Spleen (tissue), 11 donors: ENCODE data around the gene ATL3. TPM values are rescaled to one million over a fixed set of nuclear protein-coding genes. Genes with fewer than 3 reads are reported as not detected.

Experiments
- DNase-seq: peaks from one replicate; pipeline ENCODE4 v3.0.0-alpha.2; 2020
- H3K27ac ChIP-seq, 8 donors: fragments of 200-600 bp; sonication (generic) in 7 of 8; 1 replicate in 4 of 8; 2 replicates in 4 of 8; pipeline versions ENCODE4 v1.5.0 to v1.8.0; 2016 to 2021; ENCODE audit warnings: inconsistent platforms in 4 of 8, mild to moderate bottlenecking in 4 of 8, moderate library complexity in 1 of 8
- H3K27me3 ChIP-seq, 7 donors: fragments of 200-600 bp; sonication (generic) in 6 of 7; replicated peaks in 1 of 7; 1 replicate in 4 of 7; 2 replicates in 3 of 7; pipeline versions ENCODE4 v1.5.0 to v1.8.0; 2016 to 2021; ENCODE audit warnings: inconsistent platforms in 3 of 7, mild to moderate bottlenecking in 1 of 7
- H3K36me3 ChIP-seq, 6 donors: fragments of 200-600 bp; sonication (generic) in 5 of 6; 1 replicate in 4 of 6; 2 replicates in 2 of 6; pipeline versions ENCODE4 v1.5.0 to v1.8.0; 2016 to 2021; ENCODE audit warnings: inconsistent platforms in 2 of 6
- H3K4me1 ChIP-seq, 6 donors: fragments of 200-600 bp; sonication (generic) in 5 of 6; 1 replicate in 3 of 6; 2 replicates in 3 of 6; pipeline versions ENCODE4 v1.5.0 to v1.8.0; 2016 to 2021; ENCODE audit warnings: inconsistent platforms in 3 of 6
- H3K4me3 ChIP-seq, 8 donors: fragments of 200-600 bp; sonication (generic) in 7 of 8; 1 replicate in 4 of 8; 2 replicates in 4 of 8; pipeline versions ENCODE4 v1.5.0 to v1.8.0; 2016 to 2021; ENCODE audit warnings: inconsistent platforms in 4 of 8, mild to moderate bottlenecking in 4 of 8, moderate library complexity in 2 of 8
- H3K9me3 ChIP-seq, 8 donors: fragments of 200-600 bp; sonication (generic) in 7 of 8; 1 replicate in 4 of 8; 2 replicates in 4 of 8; pipeline versions ENCODE4 v1.5.0 to v1.8.0; 2016 to 2021; ENCODE audit warnings: inconsistent platforms in 4 of 8
- POLR2A ChIP-seq, 3 donors: fragments of 450-650 bp; IDR thresholded peaks; one replicate each; pipeline ENCODE4 v1.5.1; 2017; ENCODE audit warnings: antibody characterized with exemption in 3 of 3, mild to moderate bottlenecking in 1 of 3
- POLR2AphosphoS5 ChIP-seq, 3 donors: sonication (generic); formaldehyde crosslinking; IDR thresholded peaks; one replicate each; pipeline ENCODE4 v1.5.1; 2017; ENCODE audit warnings: antibody characterized with exemption in 3 of 3
- WGBS, 5 donors: extraction: QIAGEN DNeasy Blood & Tissue Kit in 3 of 5; methylation state at CpG; one replicate each; pipeline versions ENCODE4 v1.1.5 to v1.1.7; 2013 to 2018; 5-methylcytosine and 5-hydroxymethylcytosine counted together
- intact Hi-C: fragments of 100-400 bp; cut with DNase I; formaldehyde crosslinking; loops from one replicate; pipeline ENCODE4 v1.15.0; 2023; ENCODE audit warnings: low total_unique reads
- polyA plus RNA-seq, 3 donors: library from polyadenylated mRNA; stranded (reverse); fragments of 200-250 nt; gene quantifications; one replicate each; pipeline ENCODE4 v1.2.1, GENCODE V29; 2013
- total RNA-seq, 7 donors: library from RNA; depleted of rRNA in 3 of 7; stranded (reverse); fragments of >200 nt in 3 of 7; fragmentation: NEBNext Ultra II Directional in 4 of 7; extraction: Animal tissue kit (Norgen Biotek cat#: 25700) in 4 of 7; gene quantifications; one replicate each; pipeline versions ENCODE4 v1.1.0 to v1.2.1, GENCODE V29; 2016 to 2021
- TF ChIP-seq, protein P1 (sequence below), 11 experiments: fragments of 200-600 bp in 7 of 11; fragments of 450-650 bp in 4 of 11; sonication (generic) in 4 of 11; IDR thresholded peaks in 8 of 11; conservative IDR thresholded peaks in 3 of 11; 1 replicate in 7 of 11; 2 replicates in 4 of 11; pipeline versions ENCODE4 v1.4.0 to v1.8.0; 2016 to 2021; ENCODE audit warnings: antibody characterized with exemption in 11 of 11, inconsistent platforms in 4 of 11, mild to moderate bottlenecking in 1 of 11
- donor health status: healthy with polysubstance abuse.
- donor health status: DM: no; HTN: no; CAD: no; lungs with moderate emphysema.
- donor health status: DM: no; HTN: no; CAD: no.
- donor health status: Bipolar disorder and iron deficiency.
- donor health status: healthy.
- donor health status: DM: no; HTN: no; CAD: no.
- donor health status: DM: yes; HTN: yes; CAD: no.

Gene ATL3
- total and polyA plus RNA-seq, 10 donors, result 5.7 to 58.5 (median 44.7) TPM

GRCh38 chr11:63681321-63682065 lies 10.3 kb upstream of the ATL3 start, which contains the start of gene RTN3:
RTN3 (plus strand) TSS chr11:63681500; CDS start chr11:63681637, 137 bp downstream.
- H3K4me1 ChIP-seq, result peaks cover 10 to 55% (median 32%) of the 10 kb centered on the region in 6 donors
- WGBS, 5 donors, result 0% methylated on average over 48 to 74 of the region's 74 CpGs

GRCh38 chr11:63680834-63681320 lies 9.7 kb upstream of the ATL3 start:
- Histone ChIP-seq H3K4me1 (peaks cover 10 to 49% (median 31%) of the 10 kb centered on the region in 6 donors), H3K27me3 (no peaks in the 10 kb centered on the region), H3K4me3 (peak overlapping the region; percentile 61 to 96 (median 78)), H3K27ac (peak overlapping the region; percentile 92 to 99 (median 97)), H3K36me3 (no peaks in the 10 kb centered on the region), H3K9me3 (no peaks in the 10 kb centered on the region)
- DNase-seq, result no peak
- WGBS, 5 donors, result 7 to 20% (median 11%) methylated on average over 10 to 18 of the region's 18 CpGs
- TF ChIP-seq POLR2AphosphoS5 (IDR thresholded peaks at IDR 0.05), result no peak
- TF ChIP-seq POLR2A (IDR thresholded peaks at IDR 0.05), result no peak
- TF ChIP-seq, protein P1, sequence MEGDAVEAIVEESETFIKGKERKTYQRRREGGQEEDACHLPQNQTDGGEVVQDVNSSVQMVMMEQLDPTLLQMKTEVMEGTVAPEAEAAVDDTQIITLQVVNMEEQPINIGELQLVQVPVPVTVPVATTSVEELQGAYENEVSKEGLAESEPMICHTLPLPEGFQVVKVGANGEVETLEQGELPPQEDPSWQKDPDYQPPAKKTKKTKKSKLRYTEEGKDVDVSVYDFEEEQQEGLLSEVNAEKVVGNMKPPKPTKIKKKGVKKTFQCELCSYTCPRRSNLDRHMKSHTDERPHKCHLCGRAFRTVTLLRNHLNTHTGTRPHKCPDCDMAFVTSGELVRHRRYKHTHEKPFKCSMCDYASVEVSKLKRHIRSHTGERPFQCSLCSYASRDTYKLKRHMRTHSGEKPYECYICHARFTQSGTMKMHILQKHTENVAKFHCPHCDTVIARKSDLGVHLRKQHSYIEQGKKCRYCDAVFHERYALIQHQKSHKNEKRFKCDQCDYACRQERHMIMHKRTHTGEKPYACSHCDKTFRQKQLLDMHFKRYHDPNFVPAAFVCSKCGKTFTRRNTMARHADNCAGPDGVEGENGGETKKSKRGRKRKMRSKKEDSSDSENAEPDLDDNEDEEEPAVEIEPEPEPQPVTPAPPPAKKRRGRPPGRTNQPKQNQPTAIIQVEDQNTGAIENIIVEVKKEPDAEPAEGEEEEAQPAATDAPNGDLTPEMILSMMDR (IDR thresholded peaks at IDR 0.05 in 8 of 11, conservative IDR thresholded peaks at IDR 0.05 in 3 of 11), result no peak
- intact Hi-C loops, result no loop called here

More at GRCh38 chr11:63681321-63682065, 10.3 kb upstream of the ATL3 start, which contains the start of gene RTN3:
- TF ChIP-seq, protein P1 (IDR thresholded peaks at IDR 0.05 in 8 of 11, conservative IDR thresholded peaks at IDR 0.05 in 3 of 11), result peak in 5 of 11 experiments; percentile 17 to 57 (median 34)
- TF ChIP-seq POLR2A (IDR thresholded peaks at IDR 0.05) (peak in 2 of 3 donors; percentile 51 to 97), POLR2AphosphoS5 (IDR thresholded peaks at IDR 0.05) (peak; percentile 98 to 99 (median 98))
- Histone ChIP-seq H3K9me3 (no peaks in the 10 kb centered on the region), H3K27me3 (no peaks in the 10 kb centered on the region), H3K27ac (peak within 1 kb of the TSS; percentile 92 to 99 (median 97)), H3K4me3 (peak within 1 kb of the TSS; percentile 61 to 96 (median 78)), H3K36me3 (no peaks in the 10 kb centered on the region)
- intact Hi-C loops, result no loop called here
- peak; percentile 100 for DNase-seq

DNA sequence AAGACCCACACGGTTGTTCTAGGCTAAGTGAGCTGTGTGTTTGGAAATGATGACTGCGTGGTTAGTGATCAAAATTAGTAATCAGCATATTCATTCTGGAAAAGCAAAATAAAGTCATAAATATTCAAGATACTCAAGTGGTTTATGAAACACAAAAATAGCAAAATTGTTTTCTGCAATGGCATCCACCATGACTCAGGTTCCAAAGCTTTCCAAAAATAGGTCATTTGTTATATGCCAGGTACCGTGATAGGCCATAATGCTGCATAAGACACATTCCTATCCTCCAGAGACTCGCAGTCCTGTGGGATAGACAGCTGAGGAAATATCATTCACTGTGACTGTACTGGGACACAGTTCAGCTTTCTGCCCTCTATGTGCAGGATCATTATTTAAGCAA lies 2.4 kb upstream of the ATL3 start:
- Histone ChIP-seq H3K36me3 (peaks cover 0 to 6% (median 0%) of the 10 kb centered on the region in 6 donors), H3K9me3 (no peaks in the 10 kb centered on the region), H3K4me3 (no peak overlapping the region), H3K27ac (no peak overlapping the region), H3K27me3 (no peaks in the 10 kb centered on the region), H3K4me1 (peaks cover 9 to 32% (median 30%) of the 10 kb centered on the region in 6 donors)
- TF ChIP-seq POLR2AphosphoS5 (IDR thresholded peaks at IDR 0.05), result no peak
- TF ChIP-seq, protein P1 (IDR thresholded peaks at IDR 0.05 in 8 of 11, conservative IDR thresholded peaks at IDR 0.05 in 3 of 11), result no peak
- no peak for TF ChIP-seq POLR2A (IDR thresholded peaks at IDR 0.05)
- intact Hi-C loops, result no loop called here
- DNase-seq, result no peak
- 73 to 83% (median 81%) methylated on average over 4 of the region's 4 CpGs for WGBS, 5 donors

DNA sequence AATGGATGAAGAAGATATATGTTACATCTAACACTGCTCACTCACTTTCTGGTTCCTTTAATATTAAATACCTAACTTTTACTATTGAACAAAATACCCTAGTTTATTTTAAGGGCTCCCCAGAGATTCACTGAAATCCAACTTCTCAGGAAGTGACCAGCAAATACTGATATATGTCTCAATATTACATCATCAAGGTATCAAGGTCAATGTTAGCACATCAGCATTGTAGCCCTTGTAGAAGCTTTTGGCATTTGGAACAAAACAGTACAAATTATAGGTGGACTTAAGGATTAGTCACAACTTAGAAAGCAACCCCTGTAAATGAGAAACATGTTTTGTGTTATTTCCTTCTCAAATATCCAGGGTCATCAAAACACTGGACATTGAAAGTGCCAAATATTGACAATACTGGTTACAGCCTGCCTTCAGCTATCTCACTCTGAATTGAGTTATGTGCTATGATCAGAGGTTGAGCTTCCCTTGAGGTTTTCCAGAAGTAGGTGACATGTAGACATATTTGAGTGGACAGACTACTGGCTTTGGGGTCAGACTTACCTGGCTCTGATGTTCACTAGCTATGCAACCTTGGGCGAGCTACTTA lies 1.9 kb upstream of the ATL3 start:
- Histone ChIP-seq H3K36me3 (peaks cover 0 to 6% (median 0%) of the 10 kb centered on the region in 6 donors), H3K4me1 (peaks cover 12 to 38% (median 34%) of the 10 kb centered on the region in 6 donors), H3K4me3 (no peak overlapping the region), H3K27ac (no peak overlapping the region), H3K9me3 (no peaks in the 10 kb centered on the region), H3K27me3 (no peaks in the 10 kb centered on the region)
- DNase-seq, result no peak
- intact Hi-C loops, result no loop called here
- TF ChIP-seq POLR2A (IDR thresholded peaks at IDR 0.05) (no peak), POLR2AphosphoS5 (IDR thresholded peaks at IDR 0.05) (no peak)
- TF ChIP-seq, protein P1 (IDR thresholded peaks at IDR 0.05 in 8 of 11, conservative IDR thresholded peaks at IDR 0.05 in 3 of 11), result no peak
- 77 to 100% (median 79%) methylated on average over 1 of the region's 1 CpG for WGBS, 5 donors
